ENCODE measurements around the gene C1orf174.

C1orf174 gene

DNA sequence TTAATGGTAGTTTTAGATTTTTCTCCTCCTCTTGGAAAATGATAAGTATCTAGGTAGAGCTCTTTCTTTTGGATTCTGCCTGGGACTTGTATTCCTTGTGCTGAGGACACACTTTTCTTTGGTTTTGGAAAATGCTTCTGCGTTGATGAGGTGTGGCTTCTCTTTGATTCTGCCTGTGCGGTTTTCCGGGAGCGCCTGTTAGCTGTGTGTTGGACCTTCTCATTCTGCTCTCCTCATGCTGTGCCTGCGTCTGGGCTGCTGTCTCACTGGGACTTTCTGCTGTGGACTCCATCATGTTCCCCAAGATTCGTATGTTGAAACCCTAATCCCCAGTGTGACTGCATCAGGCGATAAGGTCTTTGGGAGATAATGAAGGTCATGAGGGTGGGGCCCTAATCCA lies 21.0 kb downstream of the C1orf174 start:
- H3K9me2 ChIP-seq (ENCODE audit: low read depth, low read length) = no peaks in the 10 kb centered on the region
- no peak overlapping the region for H3K4me3 ChIP-seq (ENCODE audit: low read depth, low read length, poor library complexity, severe bottlenecking)
- no peak overlapping the region for H3K9ac ChIP-seq (ENCODE audit: low read length)
- no peaks in the 10 kb centered on the region for H3K27me3 ChIP-seq (ENCODE audit: insufficient read depth, low read length)
- peaks cover 4% of the 10 kb centered on the region; the same call in 1 of the 2 replicates for H3K9me3 ChIP-seq (ENCODE audit: low read length)
- no peak overlapping the region for H3K27ac ChIP-seq (ENCODE audit: low read depth, low read length, poor library complexity, severe bottlenecking)
- peaks cover 76% of the 10 kb centered on the region for H3K36me3 ChIP-seq (ENCODE audit: insufficient read depth, low read length)
- H2AFZ ChIP-seq (ENCODE audit: low read length) = no peak overlapping the region
- H4K20me1 ChIP-seq (ENCODE audit: insufficient read depth, low read length) = no peaks in the 10 kb centered on the region
- H3K4me1 ChIP-seq (ENCODE audit: insufficient read depth, low read length, severe bottlenecking) = no peaks in the 10 kb centered on the region
- H3K79me2 ChIP-seq (ENCODE audit: insufficient read depth, low read length) = no peaks in the 10 kb centered on the region
- no peak overlapping the region for H3K4me2 ChIP-seq (ENCODE audit: low read length)
- H3F3A ChIP-seq (ENCODE audit: insufficient read depth, low read length) = no peaks in the 10 kb centered on the region
- TF ChIP-seq CTCF (IDR thresholded peaks at IDR 0.05; ENCODE audit: low read length) (no peak), EZH2 (IDR thresholded peaks at IDR 0.05; ENCODE audit: borderline replicate concordance, low read length) (no peak)

- Histone ChIP-seq H4K20me1 (ENCODE audit: insufficient read depth, low read length) (no peaks in the 10 kb centered on the region), H3K9me3 (ENCODE audit: low read length) (peaks cover 4% of the 10 kb centered on the region; the same call in 1 of the 2 replicates), H3K4me1 (ENCODE audit: insufficient read depth, low read length, severe bottlenecking) (no peaks in the 10 kb centered on the region), H3K27ac (ENCODE audit: low read depth, low read length, poor library complexity, severe bottlenecking) (no peak overlapping the region), H3F3A (ENCODE audit: insufficient read depth, low read length) (no peaks in the 10 kb centered on the region), H3K9me2 (ENCODE audit: low read depth, low read length) (no peaks in the 10 kb centered on the region), H3K79me2 (ENCODE audit: insufficient read depth, low read length) (no peaks in the 10 kb centered on the region), H3K9ac (ENCODE audit: low read length) (no peak overlapping the region), H3K27me3 (ENCODE audit: insufficient read depth, low read length) (no peaks in the 10 kb centered on the region), H3K4me2 (ENCODE audit: low read length) (no peak overlapping the region), H3K4me3 (ENCODE audit: low read depth, low read length, poor library complexity, severe bottlenecking) (no peak overlapping the region), H3K36me3 (ENCODE audit: insufficient read depth, low read length) (peaks cover 79% of the 10 kb centered on the region), H2AFZ (ENCODE audit: low read length) (no peak overlapping the region)
- TF ChIP-seq EZH2 (IDR thresholded peaks at IDR 0.05; ENCODE audit: borderline replicate concordance, low read length) (no peak), CTCF (IDR thresholded peaks at IDR 0.05; ENCODE audit: low read length) (no peak)
Measured at GRCh38 chr1:3876716-3877115, 23.4 kb downstream of the C1orf174 start.

- no peak overlapping the region for H3K9ac ChIP-seq (ENCODE audit: low read length)
- H3K36me3 ChIP-seq (ENCODE audit: insufficient read depth, low read length) = peaks cover 90% of the 10 kb centered on the region
- no peaks in the 10 kb centered on the region for H3F3A ChIP-seq (ENCODE audit: insufficient read depth, low read length)
- no peak for TF ChIP-seq EZH2 (IDR thresholded peaks at IDR 0.05; ENCODE audit: borderline replicate concordance, low read length)
- TF ChIP-seq CTCF (IDR thresholded peaks at IDR 0.05; ENCODE audit: low read length) = no peak
- no peaks in the 10 kb centered on the region for H3K27me3 ChIP-seq (ENCODE audit: insufficient read depth, low read length)
- peaks cover 4% of the 10 kb centered on the region; the same call in 1 of the 2 replicates for H3K9me3 ChIP-seq (ENCODE audit: low read length)
- no peak overlapping the region for H2AFZ ChIP-seq (ENCODE audit: low read length)
- no peaks in the 10 kb centered on the region for H3K9me2 ChIP-seq (ENCODE audit: low read depth, low read length)
- H3K4me2 ChIP-seq (ENCODE audit: low read length) = no peak overlapping the region
- no peaks in the 10 kb centered on the region for H3K4me1 ChIP-seq (ENCODE audit: insufficient read depth, low read length, severe bottlenecking)
- no peaks in the 10 kb centered on the region for H4K20me1 ChIP-seq (ENCODE audit: insufficient read depth, low read length)
- no peak overlapping the region for H3K27ac ChIP-seq (ENCODE audit: low read depth, low read length, poor library complexity, severe bottlenecking)
- H3K79me2 ChIP-seq (ENCODE audit: insufficient read depth, low read length) = no peaks in the 10 kb centered on the region
- H3K4me3 ChIP-seq (ENCODE audit: low read depth, low read length, poor library complexity, severe bottlenecking) = no peak overlapping the region
Measured at GRCh38 chr1:3874736-3875135, 25.3 kb downstream of the C1orf174 start.

Data from OCI-LY1 (cell line).